ENCODE data around the gene RNU4-1.

GRCh38 chr12:120266180-120266870 lies 26.7 kb downstream of the RNU4-1 start:
- no peak for TF ChIP-seq CTCF (IDR thresholded peaks at IDR 0.05)
- TF ChIP-seq ZFX (IDR thresholded peaks at IDR 0.05; ENCODE audit: borderline replicate concordance), result no peak

All from 22Rv1 (cell line).